GM12872 (cell line): Measurements from ENCODE around the gene FCMR.

Experiments
- TF ChIP-seq, protein P1 (sequence below): IDR thresholded peaks from 3 replicates; pipeline ENCODE4 v1.5.1; 2011; ENCODE audit warnings: low read depth, mild to moderate bottlenecking, low read length, moderate library complexity; ENCODE audit not compliant: insufficient read depth

FCMR gene

DNA sequence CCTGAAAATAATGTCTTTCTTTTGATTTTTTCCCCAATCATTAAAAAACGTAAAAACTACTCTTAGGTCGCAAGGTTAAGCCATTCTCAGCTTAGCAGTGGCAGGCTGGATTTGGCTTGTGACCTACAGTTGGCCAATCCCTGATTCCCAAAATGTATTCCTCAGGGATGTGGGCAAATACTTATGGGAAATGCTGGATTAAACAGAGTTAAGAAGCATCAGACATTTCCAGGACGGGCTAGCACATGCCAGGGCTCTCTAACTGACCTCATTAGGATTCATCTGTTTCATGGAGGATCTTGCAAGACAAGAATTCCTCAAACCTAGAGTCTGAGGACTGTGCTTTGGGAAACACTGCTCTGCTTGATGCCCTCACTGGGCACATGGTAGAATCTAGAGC lies 25.5 kb downstream of the FCMR start:
- TF ChIP-seq, protein P1, sequence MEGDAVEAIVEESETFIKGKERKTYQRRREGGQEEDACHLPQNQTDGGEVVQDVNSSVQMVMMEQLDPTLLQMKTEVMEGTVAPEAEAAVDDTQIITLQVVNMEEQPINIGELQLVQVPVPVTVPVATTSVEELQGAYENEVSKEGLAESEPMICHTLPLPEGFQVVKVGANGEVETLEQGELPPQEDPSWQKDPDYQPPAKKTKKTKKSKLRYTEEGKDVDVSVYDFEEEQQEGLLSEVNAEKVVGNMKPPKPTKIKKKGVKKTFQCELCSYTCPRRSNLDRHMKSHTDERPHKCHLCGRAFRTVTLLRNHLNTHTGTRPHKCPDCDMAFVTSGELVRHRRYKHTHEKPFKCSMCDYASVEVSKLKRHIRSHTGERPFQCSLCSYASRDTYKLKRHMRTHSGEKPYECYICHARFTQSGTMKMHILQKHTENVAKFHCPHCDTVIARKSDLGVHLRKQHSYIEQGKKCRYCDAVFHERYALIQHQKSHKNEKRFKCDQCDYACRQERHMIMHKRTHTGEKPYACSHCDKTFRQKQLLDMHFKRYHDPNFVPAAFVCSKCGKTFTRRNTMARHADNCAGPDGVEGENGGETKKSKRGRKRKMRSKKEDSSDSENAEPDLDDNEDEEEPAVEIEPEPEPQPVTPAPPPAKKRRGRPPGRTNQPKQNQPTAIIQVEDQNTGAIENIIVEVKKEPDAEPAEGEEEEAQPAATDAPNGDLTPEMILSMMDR = no peak

GRCh38 chr1:206895837-206896242 lies 25.9 kb downstream of the FCMR start:
- TF ChIP-seq, protein P1 = no peak

- TF ChIP-seq, protein P1 = no peak
Observed at GRCh38 chr1:206895325-206895724, 26.4 kb downstream of the FCMR start.

DNA sequence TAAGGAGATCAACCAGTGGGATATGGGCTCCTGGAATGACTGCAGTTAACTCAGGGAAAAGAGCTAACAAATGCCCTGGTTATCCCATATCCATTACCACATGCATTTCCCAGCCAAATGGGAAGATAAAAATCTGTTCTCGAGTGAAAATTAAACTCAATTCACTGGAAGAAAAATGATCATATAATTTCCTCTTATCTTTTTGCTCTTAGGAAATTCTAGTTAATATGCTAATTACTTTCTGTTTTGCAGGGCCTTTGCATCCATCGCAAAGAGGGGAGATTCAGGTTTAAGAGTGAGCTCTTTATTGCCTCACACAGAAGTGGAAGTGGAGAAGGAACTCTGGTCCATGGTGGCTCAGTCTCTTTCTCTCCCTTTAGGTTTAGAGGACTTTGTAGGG lies 28.4 kb downstream of the FCMR start:
- TF ChIP-seq, protein P1 = no peak

GRCh38 chr1:206892351-206892984 lies 29.3 kb downstream of the FCMR start:
- TF ChIP-seq, protein P1 = no peak

GRCh38 chr1:206891412-206891811 lies 30.3 kb downstream of the FCMR start:
- TF ChIP-seq, protein P1 = no peak

DNA sequence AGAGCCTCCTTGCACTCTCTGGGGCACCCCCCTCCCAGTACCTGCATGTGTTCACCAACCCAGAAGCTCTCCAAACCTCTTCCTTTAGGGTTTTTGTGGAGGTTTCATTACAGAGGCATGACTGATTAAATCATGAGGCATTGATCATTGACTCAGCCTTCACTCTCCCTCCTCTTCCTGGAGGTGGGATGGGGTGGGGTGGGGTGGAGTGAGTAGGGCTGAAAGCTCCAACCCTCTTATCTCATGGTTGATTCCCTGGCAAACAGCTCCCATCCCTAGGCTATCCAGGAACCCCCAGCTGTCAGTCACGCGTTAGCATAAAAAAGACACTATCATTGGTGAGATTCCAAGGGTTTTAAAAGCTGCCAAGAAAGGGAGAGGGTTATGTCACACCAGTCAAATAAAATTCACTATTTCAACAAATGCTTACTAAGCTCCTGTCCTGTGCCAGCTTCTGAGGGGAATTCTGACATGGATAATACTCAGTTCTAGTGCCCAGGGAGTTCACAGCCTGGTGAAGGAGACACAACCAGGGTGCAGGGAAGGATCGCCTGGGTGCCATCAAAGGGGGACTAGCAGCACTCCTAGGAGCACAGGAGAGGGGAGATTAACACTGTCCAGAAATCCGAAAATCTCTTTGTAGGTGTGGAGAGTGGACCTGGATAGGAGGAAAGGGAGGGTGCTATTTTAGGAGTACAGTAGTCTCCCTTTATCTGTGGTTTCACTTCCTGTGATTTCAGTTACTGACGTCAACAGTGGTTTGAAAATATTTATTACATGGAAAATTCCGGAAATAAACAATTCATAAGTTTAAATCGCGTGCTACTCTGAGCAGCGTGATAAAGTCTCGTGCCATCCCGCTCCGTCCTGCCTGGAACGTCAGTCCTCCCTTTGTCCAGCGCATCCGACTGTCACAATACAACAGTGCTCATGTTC lies 31.3 kb downstream of the FCMR start:
- TF ChIP-seq, protein P1 = no peak
